ENCODE data around the gene FXYD5.

GRCh38 chr19:35159606-35160005, 5.1 kb downstream of the FXYD5 start:
- no peak for TF ChIP-seq CTCF (IDR thresholded peaks at IDR 0.05)
- TF ChIP-seq POLR2A (IDR thresholded peaks at IDR 0.05): no peak
- TF ChIP-seq POLR2AphosphoS5 (IDR thresholded peaks at IDR 0.05; ENCODE audit: insufficient read depth in 1 of 2, low read depth in 1 of 2): no peak
